GM18870 (cell line): ENCODE data around the gene RNU1-2.
"Not testable (repeated sequence)": the region's sequence is repeated elsewhere in the genome, so short reads cannot be mapped to it uniquely, and the experiment has no call there.

ENCODE experiments used
- ATAC-seq: cut with Tn5 transposase; IDR thresholded peaks from one replicate; pipeline ENCODE4 v1.9.1; 2021; ENCODE audit warnings: moderate library complexity; ENCODE audit not compliant: unreplicated experiment

Gene RNU1-2

GRCh38 chr1:16888860-16889816 is 6.6 kb upstream of the RNU1-2 start:
- no peak for ATAC-seq

GRCh38 chr1:16890539-16891021 is 5.2 kb upstream of the RNU1-2 start:
- not testable (repeated sequence) for ATAC-seq

- ATAC-seq: not testable (repeated sequence)
Measured at GRCh38 chr1:16891057-16891456, 4.7 kb upstream of the RNU1-2 start.

DNA sequence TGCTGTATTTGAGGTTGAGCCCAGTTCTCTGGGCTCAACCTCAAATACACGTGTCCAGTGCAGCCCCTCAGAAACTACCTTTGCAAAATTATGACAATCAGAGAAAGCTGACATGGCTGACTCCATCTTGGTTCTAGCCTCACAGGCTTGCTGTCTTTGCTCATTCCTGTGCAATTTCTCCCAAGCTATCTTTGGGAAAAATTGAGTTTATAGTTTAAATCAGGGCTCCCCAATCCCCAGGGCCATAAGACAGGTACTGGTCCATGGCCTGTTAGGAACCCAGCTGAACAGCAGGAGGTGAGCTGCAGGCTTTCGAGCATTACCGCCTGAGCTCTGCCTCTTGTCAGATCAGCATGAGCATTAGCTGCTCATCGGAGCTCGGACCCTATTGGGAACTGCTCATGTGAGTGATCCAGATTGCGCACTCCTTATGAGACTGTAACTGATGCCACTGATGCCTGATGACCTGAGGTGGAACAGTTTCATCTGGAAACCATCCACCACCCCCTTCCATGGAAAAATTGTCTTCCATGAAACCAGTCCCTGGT is 2.7 kb upstream of the RNU1-2 start:
- ATAC-seq: not testable (repeated sequence)

DNA sequence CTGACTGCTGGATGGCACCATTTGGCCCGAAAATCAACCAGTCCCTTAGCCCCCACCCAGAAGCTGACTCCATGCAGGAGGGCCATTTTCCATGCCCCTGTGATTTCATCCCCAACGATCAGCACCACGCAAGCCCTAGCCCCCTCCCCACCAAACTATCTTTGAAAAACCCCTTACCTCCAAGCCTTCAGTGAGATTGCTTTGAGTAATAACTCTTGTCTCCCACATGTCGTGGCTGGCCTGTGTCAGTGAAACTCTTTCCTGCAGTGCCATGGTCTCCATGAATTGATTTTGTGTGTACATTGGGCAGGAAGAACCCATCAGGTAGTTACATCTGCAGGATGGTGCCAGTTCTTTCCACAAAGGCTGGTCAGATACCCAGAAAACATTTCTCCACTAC is 2.0 kb upstream of the RNU1-2 start:
- ATAC-seq: not testable (repeated sequence)

- not testable (repeated sequence) for ATAC-seq
Measured at GRCh38 chr1:16894338-16894737, 1.4 kb upstream of the RNU1-2 start.

GRCh38 chr1:16895233-16895597 is 565 bp upstream of the RNU1-2 start:
- ATAC-seq: not testable (repeated sequence)

DNA sequence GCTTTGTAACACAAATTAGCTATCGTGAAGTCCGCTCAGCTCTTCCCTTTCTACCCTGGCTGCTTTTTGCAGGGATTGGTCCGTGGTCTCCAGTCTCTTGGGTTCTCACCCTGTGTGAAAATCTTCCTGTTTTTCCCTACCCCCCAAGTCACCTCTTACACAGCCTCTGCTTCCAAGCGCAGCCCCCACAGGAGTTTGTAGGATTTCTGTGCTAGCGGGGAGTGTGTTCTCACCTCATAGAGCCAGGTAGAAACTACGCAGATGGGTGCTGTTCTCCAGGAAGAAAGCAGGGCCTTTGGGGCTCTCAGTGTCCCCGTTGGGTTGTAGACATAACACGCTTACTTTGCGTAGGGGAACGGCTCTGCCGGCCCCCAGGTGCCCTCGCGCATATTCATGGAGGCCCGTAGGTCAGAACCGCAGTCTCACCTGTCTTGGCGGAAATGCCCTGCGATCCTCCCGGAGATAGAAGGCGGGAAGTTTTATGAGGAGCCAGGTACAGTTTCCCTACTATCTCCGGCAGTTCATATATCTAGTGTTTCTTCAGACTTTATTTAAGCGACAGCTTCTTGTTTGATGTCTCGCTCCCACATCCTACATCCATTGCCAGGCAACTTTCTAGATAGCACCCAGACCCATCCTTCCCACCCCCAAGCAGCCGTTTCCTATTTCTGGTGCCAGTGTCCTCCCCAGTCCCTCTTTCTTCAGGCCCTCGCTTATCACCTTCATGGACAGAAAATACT is 706 bp downstream of the RNU1-2 start:
- ATAC-seq: not testable (repeated sequence)

GRCh38 chr1:16897653-16898052 is 1.9 kb downstream of the RNU1-2 start:
- not testable (repeated sequence) for ATAC-seq

DNA sequence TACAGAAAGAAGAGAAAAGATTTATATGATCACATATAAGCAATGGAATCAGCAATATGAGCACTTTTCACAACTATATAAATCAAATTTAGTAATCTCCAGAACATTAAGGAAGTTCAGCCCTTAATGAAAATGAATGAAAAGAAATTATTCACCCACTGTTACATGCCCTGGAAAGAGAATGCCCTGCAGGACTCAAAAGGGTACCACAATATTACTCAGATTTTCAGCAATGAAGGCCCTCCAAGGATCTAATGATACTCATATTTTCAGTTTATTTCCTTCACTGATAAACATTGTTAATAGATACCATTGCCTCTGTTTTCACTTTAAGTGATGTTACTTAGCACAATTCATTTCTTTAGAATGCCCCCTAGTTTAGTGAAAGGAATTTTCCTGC is 2.5 kb downstream of the RNU1-2 start:
- not testable (repeated sequence) for ATAC-seq

- not testable (repeated sequence) for ATAC-seq
Measured at GRCh38 chr1:16899020-16899419, 3.2 kb downstream of the RNU1-2 start.

DNA sequence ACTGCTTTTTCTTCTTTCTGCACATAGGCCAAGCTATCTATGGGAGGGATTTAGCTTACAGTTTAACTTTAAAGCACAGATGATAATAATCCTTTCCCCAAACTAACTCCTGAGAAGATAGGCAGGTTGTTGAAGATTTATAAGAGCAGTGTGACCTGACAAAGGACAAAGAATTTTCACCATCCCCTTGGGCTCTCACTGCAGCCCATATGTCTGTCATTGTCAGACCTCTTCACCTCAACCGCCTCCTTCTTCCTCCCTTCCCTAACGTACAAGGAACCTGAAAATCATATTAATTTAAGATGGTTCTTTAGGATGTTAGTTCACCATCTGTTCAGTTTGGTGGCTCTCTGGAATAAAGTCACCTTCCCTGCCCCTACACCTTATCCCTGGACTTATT is 5.0 kb downstream of the RNU1-2 start:
- no peak for ATAC-seq

- ATAC-seq: not testable (repeated sequence)
Measured at GRCh38 chr1:16901371-16901770, 5.6 kb downstream of the RNU1-2 start.

DNA sequence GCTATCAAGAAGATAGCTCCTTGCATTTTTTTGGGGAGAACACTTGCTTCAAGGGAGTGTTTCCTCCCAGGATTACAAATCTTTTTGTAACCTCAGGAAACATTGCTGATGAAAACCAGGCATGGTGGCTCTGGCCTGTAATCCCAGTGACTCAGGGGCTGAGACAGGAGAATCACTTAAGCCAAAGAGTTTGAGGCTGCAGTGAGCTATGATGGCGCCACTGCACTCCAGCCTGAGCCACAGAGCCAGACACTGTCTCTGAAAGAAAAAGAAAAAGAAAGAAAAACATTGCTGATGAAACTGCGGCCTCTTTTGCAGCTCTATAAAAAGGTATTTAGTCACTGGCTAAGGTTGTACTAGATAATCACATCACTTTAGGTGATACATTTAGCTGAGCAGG is 7.3 kb downstream of the RNU1-2 start:
- ATAC-seq: no peak

DNA sequence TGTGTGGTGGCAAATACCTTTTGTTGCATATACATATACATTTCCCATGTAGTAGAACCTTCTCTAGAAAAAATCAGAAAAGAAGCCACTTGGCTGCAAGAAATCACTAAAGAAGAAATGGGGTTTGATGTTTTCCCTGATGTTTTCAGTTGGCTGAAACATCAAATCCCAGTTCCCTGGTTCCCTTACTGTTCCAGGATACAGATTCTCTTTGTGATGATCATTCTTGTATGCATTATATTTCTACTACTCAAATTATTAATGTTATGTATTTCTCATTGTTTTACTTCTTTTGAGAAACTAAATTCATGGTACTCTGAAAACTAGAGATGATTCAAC is 7.6 kb downstream of the RNU1-2 start:
- ATAC-seq: no peak

- peak; percentile 82 for ATAC-seq
Measured at GRCh38 chr1:16904560-16905109, 8.9 kb downstream of the RNU1-2 start.

DNA sequence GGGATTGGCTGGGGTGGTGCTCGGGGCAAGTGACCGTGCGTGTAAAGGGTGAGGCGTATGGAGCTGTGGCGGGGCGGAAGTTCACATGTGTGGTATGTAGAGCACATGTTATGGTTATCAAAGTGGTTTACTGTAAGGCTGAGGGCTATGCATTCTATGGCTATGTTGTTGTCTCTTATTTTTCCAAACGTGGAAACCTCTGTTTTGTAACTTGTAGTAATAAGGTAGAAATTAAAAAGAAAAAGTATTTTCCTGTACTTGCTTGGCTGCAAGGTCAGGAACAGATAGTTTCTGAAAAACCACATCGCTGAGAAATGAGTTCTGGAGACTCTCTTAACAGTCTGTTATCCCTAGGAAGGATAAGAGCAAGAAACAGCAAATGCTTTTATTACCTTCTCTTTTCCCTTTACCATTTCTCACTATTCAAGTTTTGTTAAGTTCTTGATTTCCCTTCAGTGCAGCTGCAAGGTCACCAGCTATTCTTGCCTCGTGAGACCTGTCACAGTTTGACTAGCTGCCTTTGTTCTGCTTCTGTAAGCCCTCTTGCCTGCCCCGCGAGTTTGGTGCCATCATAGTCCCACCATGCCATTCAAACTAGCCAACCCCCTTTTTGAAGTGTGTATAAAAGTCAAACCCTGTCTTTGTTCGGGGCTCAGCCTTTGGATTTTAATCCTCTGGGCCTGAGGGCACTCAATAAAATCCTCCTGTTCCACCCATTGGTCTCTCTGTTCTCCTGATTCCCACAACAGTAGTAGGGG is 9.5 kb downstream of the RNU1-2 start:
- peak; percentile 74 for ATAC-seq

- ATAC-seq: no peak
Measured at GRCh38 chr1:16905868-16906702, 10.3 kb downstream of the RNU1-2 start.

- no peak for ATAC-seq
Measured at GRCh38 chr1:16906873-16907272, 11.1 kb downstream of the RNU1-2 start.
